Effector memory CD4-positive, alpha-beta T cell (primary cell): ENCODE data around the gene RALGPS2.

Experiments used
- DNase-seq, 3 donors: peaks; one replicate each; pipeline ENCODE4 v3.0.0-alpha.2; 2020
- H3K27ac ChIP-seq: 2 replicates; pipeline ENCODE4 v1.7.0; 2013; ENCODE audit warnings: mild to moderate bottlenecking, low read length, moderate library complexity; ENCODE audit not compliant: insufficient read depth, poor library complexity, severe bottlenecking
- H3K27me3 ChIP-seq: replicated peaks from 2 replicates; pipeline ENCODE4 v1.7.0; 2013; ENCODE audit warnings: mild to moderate bottlenecking, low read length; ENCODE audit not compliant: insufficient read depth, control insufficient read depth, poor library complexity, severe bottlenecking
- H3K36me3 ChIP-seq: 2 replicates; pipeline ENCODE4 v1.7.0; 2013; ENCODE audit warnings: mild to moderate bottlenecking, low read length, moderate library complexity; ENCODE audit not compliant: control insufficient read depth, insufficient read depth
- H3K4me1 ChIP-seq: 2 replicates; pipeline ENCODE4 v1.7.0; 2013; ENCODE audit warnings: low read length, mild to moderate bottlenecking; ENCODE audit not compliant: control insufficient read depth, insufficient read depth, poor library complexity, severe bottlenecking
- H3K4me3 ChIP-seq: 2 replicates; pipeline ENCODE4 v1.7.0; 2013; ENCODE audit warnings: low read length, low read depth, mild to moderate bottlenecking; ENCODE audit not compliant: insufficient read depth, poor library complexity, severe bottlenecking
- H3K9me3 ChIP-seq: 2 replicates; pipeline ENCODE4 v1.7.0; 2013; ENCODE audit warnings: mild to moderate bottlenecking, low read length, moderate library complexity; ENCODE audit not compliant: control insufficient read depth

The RALGPS2 gene

GRCh38 chr1:178870221-178870620 is 145.2 kb downstream of the RALGPS2 start:
- Histone ChIP-seq H3K4me1 (no peaks in the 10 kb centered on the region), H3K27ac (no peak overlapping the region), H3K9me3 (no peaks in the 10 kb centered on the region), H3K4me3 (no peak overlapping the region), H3K36me3 (no peaks in the 10 kb centered on the region), H3K27me3 (no peaks in the 10 kb centered on the region)
- no peak for DNase-seq

- Histone ChIP-seq H3K4me3 (no peak within 1 kb of the TSS), H3K27me3 (no peaks in the 10 kb centered on the region), H3K36me3 (no peaks in the 10 kb centered on the region), H3K9me3 (no peaks in the 10 kb centered on the region), H3K4me1 (no peaks in the 10 kb centered on the region), H3K27ac (no peak within 1 kb of the TSS)
- DNase-seq: no peak
These were observed 145.9 kb downstream of the RALGPS2 start, which contains the start of gene ANGPTL1 for GRCh38 chr1:178870944-178871343. TSS of gene ANGPTL1 (minus strand) at chr1:178871077. CDS start at chr1:178865776, 5,301 bp downstream.

DNA sequence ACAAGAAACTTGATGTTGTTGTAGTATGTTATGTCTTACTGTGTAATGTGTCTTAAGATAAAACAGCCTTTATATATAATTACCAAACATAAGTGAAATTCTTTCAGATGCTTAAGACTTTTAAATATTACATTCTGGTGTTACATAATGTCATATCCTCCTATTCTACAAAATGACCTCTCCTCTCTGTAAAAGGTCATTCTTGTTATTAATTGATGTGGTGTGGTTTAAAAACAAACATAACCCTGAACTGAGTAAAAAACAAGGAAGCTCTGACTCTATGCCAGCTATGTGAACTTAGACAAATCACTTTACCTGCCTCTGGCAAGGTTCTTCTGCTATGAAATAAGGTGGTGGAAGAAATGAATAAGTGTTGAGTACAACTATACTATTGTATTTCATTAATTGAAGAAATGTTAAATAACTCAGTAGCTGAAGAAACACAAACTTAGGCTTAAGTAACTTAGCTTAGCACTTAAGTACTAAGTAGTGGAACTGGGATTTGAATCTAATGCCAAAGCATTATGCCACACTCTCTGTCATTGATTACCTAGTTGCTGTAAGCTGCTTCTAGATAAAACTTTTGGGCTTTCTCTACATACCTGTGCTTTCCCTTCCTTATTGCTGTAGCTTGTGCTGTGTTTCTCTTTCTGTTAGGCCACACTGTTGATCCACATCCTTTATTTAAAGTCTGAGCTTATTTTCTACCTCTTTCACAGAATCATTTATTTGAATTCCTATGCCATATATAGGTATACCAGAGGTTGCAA is 146.7 kb downstream of the RALGPS2 start:
- Histone ChIP-seq H3K36me3 (no peaks in the 10 kb centered on the region), H3K4me1 (no peaks in the 10 kb centered on the region), H3K9me3 (no peaks in the 10 kb centered on the region), H3K27me3 (no peaks in the 10 kb centered on the region), H3K27ac (no peak overlapping the region), H3K4me3 (no peak overlapping the region)
- DNase-seq: no peak

DNA sequence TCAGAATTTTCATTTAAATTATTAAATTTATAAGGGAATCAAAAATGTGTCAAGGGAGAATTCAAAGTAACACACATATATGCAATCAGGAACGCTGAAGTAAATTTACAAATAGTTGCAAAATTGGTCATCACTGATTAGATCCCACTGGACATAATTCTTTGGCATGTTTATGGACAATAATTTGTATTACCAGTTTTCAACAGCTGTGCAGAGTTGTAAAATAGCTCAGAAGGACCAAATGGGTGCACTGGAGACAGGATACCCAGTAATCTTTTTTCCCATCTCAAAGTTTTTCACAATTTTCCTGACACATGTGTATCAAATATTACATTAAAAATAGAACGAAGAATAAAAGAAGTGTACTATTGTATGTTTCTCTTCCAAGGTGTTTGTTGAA is 149.9 kb downstream of the RALGPS2 start:
- H3K4me1 ChIP-seq: no peaks in the 10 kb centered on the region
- H3K27me3 ChIP-seq: no peaks in the 10 kb centered on the region
- no peak for DNase-seq
- H3K9me3 ChIP-seq: no peaks in the 10 kb centered on the region
- no peak overlapping the region for H3K4me3 ChIP-seq
- no peaks in the 10 kb centered on the region for H3K36me3 ChIP-seq
- no peak overlapping the region for H3K27ac ChIP-seq

DNA sequence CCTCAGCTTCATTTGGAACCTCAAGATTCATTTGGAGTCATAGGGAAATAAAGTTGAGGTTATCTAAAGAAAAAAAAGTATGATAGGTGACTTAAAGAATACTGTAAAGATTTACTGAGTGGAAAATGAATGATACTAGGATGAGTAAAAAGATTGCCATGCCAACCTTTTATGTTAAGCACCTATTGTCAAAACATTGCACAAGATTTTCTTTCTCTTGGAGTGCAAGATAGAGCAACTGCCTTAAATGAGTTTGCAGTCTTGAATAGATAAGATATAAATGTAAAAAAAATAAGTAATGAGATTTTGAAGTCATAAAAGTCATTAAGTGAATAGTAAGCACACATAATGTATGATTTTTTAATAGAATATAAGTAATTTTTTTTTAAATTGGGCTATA is 150.9 kb downstream of the RALGPS2 start:
- H3K4me1 ChIP-seq: no peaks in the 10 kb centered on the region
- H3K9me3 ChIP-seq: no peaks in the 10 kb centered on the region
- no peak for DNase-seq
- no peak overlapping the region for H3K27ac ChIP-seq
- H3K36me3 ChIP-seq: no peaks in the 10 kb centered on the region
- no peaks in the 10 kb centered on the region for H3K27me3 ChIP-seq
- H3K4me3 ChIP-seq: no peak overlapping the region

DNA sequence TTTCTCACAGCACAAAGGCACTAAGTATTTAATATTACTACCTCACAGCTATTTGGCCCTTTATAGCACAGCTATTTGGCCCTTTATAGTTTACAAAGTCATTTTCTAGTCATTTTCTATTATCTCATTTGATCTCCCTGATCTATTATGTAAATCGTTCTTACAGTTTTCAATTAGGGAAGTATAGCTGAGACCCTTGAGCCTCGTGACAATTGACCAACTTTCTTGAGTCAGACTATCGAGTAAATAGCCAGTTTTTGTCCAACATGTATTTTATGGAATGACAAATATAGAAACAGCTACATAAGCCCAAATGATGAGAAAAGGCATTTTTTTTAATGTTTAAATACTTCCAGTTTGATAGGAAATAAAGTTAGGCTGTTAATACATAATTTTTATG is 152.9 kb downstream of the RALGPS2 start:
- DNase-seq: no peak
- no peak overlapping the region for H3K4me3 ChIP-seq
- no peaks in the 10 kb centered on the region for H3K9me3 ChIP-seq
- H3K4me1 ChIP-seq: no peaks in the 10 kb centered on the region
- H3K27ac ChIP-seq: no peak overlapping the region
- H3K36me3 ChIP-seq: no peaks in the 10 kb centered on the region
- no peaks in the 10 kb centered on the region for H3K27me3 ChIP-seq

- Histone ChIP-seq H3K27ac (no peak overlapping the region), H3K9me3 (no peaks in the 10 kb centered on the region), H3K27me3 (no peaks in the 10 kb centered on the region), H3K4me3 (no peak overlapping the region), H3K36me3 (no peaks in the 10 kb centered on the region), H3K4me1 (no peaks in the 10 kb centered on the region)
- no peak for DNase-seq
These were observed 156.9 kb downstream of the RALGPS2 start for GRCh38 chr1:178881950-178882349.

DNA sequence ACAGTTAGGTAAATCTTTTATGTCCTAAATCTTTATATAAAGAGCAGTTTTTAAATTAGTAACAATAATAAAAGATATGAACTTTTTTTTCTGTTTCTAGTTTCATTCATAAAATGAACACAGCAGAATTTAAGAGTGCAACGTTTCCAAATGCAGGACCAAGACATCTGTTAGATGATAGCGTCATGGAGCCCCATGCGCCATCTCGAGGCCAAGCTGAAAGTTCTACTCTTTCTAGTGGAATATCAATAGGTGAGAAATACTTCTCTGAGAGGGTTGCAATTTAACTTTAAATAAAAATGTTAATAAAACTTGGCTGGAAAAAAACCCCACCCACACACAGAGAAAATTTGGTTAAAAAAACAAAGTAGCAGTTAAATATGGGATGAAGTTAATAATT is 160.8 kb downstream of the RALGPS2 start:
- H3K27ac ChIP-seq: no peak overlapping the region
- no peaks in the 10 kb centered on the region for H3K36me3 ChIP-seq
- H3K27me3 ChIP-seq: no peaks in the 10 kb centered on the region
- H3K4me3 ChIP-seq: no peak overlapping the region
- H3K9me3 ChIP-seq: no peaks in the 10 kb centered on the region
- H3K4me1 ChIP-seq: no peaks in the 10 kb centered on the region
- DNase-seq: no peak

- Histone ChIP-seq H3K4me1 (no peaks in the 10 kb centered on the region), H3K9me3 (no peaks in the 10 kb centered on the region), H3K27ac (no peak overlapping the region), H3K36me3 (no peaks in the 10 kb centered on the region), H3K27me3 (no peaks in the 10 kb centered on the region), H3K4me3 (no peak overlapping the region)
- no peak for DNase-seq
These were observed 161.5 kb downstream of the RALGPS2 start for GRCh38 chr1:178886551-178886950.

DNA sequence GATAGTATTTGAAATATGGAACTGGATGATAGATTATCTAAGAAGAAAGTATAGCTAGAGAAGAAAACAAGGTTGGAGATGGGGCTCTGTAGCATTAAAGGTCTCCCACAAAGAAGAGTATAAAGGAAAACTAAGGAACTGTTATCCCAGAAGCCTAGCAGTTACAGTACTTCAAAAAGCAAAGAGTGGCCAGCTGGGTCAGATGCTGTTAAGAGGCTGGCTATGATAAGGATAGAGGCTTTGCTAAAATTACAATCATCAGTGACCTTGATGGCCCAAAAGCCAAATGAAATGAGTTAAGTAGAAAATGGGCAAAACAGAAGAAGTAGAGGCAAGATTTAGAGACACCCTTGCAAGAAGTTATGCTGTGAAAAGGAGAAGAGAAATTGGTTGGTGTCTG is 170.9 kb downstream of the RALGPS2 start:
- Histone ChIP-seq H3K4me3 (no peak overlapping the region), H3K9me3 (no peaks in the 10 kb centered on the region), H3K36me3 (no peaks in the 10 kb centered on the region), H3K27me3 (no peaks in the 10 kb centered on the region), H3K27ac (no peak overlapping the region), H3K4me1 (no peaks in the 10 kb centered on the region)
- no peak for DNase-seq
